Neural cell (in vitro differentiated cells): ENCODE results near the gene SLIT3. TPM values are rescaled to one million over a fixed set of nuclear protein-coding genes. Genes with fewer than 3 reads are reported as not detected.

ENCODE experiments used
- H2AFZ ChIP-seq: fragments of 200-600, 300-800 bp; sonication (generic), shearing (Covaris generic); 2 replicates; pipeline ENCODE4 v1.6.0; 2014; ENCODE audit warnings: low read depth, mild to moderate bottlenecking, antibody characterized with exemption, low read length, moderate library complexity
- H3F3A ChIP-seq: fragments of 200-600 bp; shearing (Covaris generic); 2 replicates; pipeline ENCODE4 v1.6.1; 2016; ENCODE audit warnings: mild to moderate bottlenecking, moderate library complexity, mixed read lengths, antibody characterized with exemption, low read length; ENCODE audit not compliant: insufficient read depth, poor library complexity, severe bottlenecking
- H3K27ac ChIP-seq: fragments of 200-600, 300-800 bp; sonication (generic), shearing (Covaris generic); 2 replicates; pipeline ENCODE4 v1.5.1; 2014; ENCODE audit warnings: mild to moderate bottlenecking, low read length, moderate library complexity
- H3K27me3 ChIP-seq: fragments of 300-800, 200-600 bp; sonication (generic), shearing (Covaris generic); 2 replicates; pipeline ENCODE4 v1.6.0; 2014; ENCODE audit warnings: mild to moderate bottlenecking, low read depth, low read length, moderate library complexity; ENCODE audit not compliant: insufficient read depth
- H3K36me3 ChIP-seq: fragments of 300-800, 200-600 bp; sonication (generic), shearing (Covaris generic); 2 replicates; pipeline ENCODE4 v1.5.1; 2014; ENCODE audit warnings: mild to moderate bottlenecking, antibody characterized with exemption, low read length, moderate library complexity; ENCODE audit not compliant: insufficient read depth
- H3K4me2 ChIP-seq: fragments of 300-800, 200-600 bp; sonication (generic), shearing (Covaris generic); 2 replicates; pipeline ENCODE4 v1.6.0; 2014; ENCODE audit warnings: mild to moderate bottlenecking, low read length
- H3K4me3 ChIP-seq: fragments of 300-800, 200-600 bp; sonication (generic), shearing (Covaris generic); 2 replicates; pipeline ENCODE4 v1.5.1; 2014; ENCODE audit warnings: mild to moderate bottlenecking, low read length, moderate library complexity
- H3K79me2 ChIP-seq: fragments of 200-600 bp; shearing (Covaris generic); replicated peaks from 2 replicates; pipeline ENCODE4 v1.6.0; 2014; ENCODE audit warnings: mild to moderate bottlenecking, low read length, moderate library complexity; ENCODE audit not compliant: insufficient read depth
- H3K9ac ChIP-seq: fragments of 300-800, 200-600 bp; sonication (generic), shearing (Covaris generic); 2 replicates; pipeline ENCODE4 v1.6.1; 2016; ENCODE audit warnings: mild to moderate bottlenecking, low read length, mixed read lengths
- H3K9me2 ChIP-seq: fragments of 200-600 bp; shearing (Covaris generic); 2 replicates; pipeline ENCODE4 v1.6.1; 2016; ENCODE audit warnings: mild to moderate bottlenecking, low read length, mixed read lengths; ENCODE audit not compliant: insufficient read depth
- H3K9me3 ChIP-seq: fragments of 200-600, 300-800 bp; sonication (generic), shearing (Covaris generic); 2 replicates; pipeline ENCODE4 v1.6.1; 2016; ENCODE audit warnings: mild to moderate bottlenecking, mixed run types, low read length, moderate library complexity, mixed read lengths
- H4K20me1 ChIP-seq: fragments of 200-600 bp; shearing (Covaris generic); 2 replicates; pipeline ENCODE4 v1.6.1; 2016; ENCODE audit warnings: mild to moderate bottlenecking, mixed run types; ENCODE audit not compliant: insufficient read depth
- EP300 ChIP-seq: fragments of 450-650 bp; conservative IDR thresholded peaks from 2 replicates; pipeline ENCODE4 v1.6.1; 2014; ENCODE audit warnings: antibody characterized with exemption, mild to moderate bottlenecking, moderate library complexity; ENCODE audit not compliant: poor library complexity, severe bottlenecking
- EZH2 ChIP-seq: fragments of 200-600, 300-800 bp; shearing (Covaris generic), sonication (generic); IDR thresholded peaks from 2 replicates; pipeline ENCODE4 v1.6.1; 2014; ENCODE audit warnings: antibody characterized with exemption, low read length, borderline replicate concordance, mild to moderate bottlenecking; ENCODE audit not compliant: insufficient read depth, poor library complexity, severe bottlenecking
- MXI1 ChIP-seq: fragments of 450-650 bp; conservative IDR thresholded peaks from 2 replicates; pipeline ENCODE4 v1.6.1; 2014; ENCODE audit warnings: antibody characterized with exemption, mild to moderate bottlenecking; ENCODE audit not compliant: poor library complexity, severe bottlenecking
- POLR2AphosphoS5 ChIP-seq: IDR thresholded peaks from 2 replicates; pipeline ENCODE4 v1.6.1; 2012
- RAD21 ChIP-seq: fragments of 450-650 bp; conservative IDR thresholded peaks from 2 replicates; pipeline ENCODE4 v1.6.1; 2014; ENCODE audit warnings: antibody characterized with exemption, mild to moderate bottlenecking, moderate library complexity
- SMC3 ChIP-seq: fragments of 450-650 bp; conservative IDR thresholded peaks from 2 replicates; pipeline ENCODE4 v1.6.1; 2014; ENCODE audit warnings: antibody characterized with exemption, mild to moderate bottlenecking, moderate library complexity; ENCODE audit not compliant: poor library complexity
- TAF1 ChIP-seq: IDR thresholded peaks from 2 replicates; pipeline ENCODE4 v1.6.1; 2012; ENCODE audit warnings: low read depth
- polyA plus RNA-seq: library from polyadenylated mRNA; depleted of rRNA; stranded (reverse); fragments of >200 nt; gene quantifications from 2 replicates; pipeline ENCODE4 v1.2.3, GENCODE V29; 2014
- TF ChIP-seq, protein P1 (sequence below): fragments of 450-650 bp; IDR thresholded peaks from 2 replicates; pipeline ENCODE4 v1.5.1; 2014; ENCODE audit warnings: antibody characterized with exemption, mild to moderate bottlenecking, moderate library complexity; ENCODE audit not compliant: poor library complexity, severe bottlenecking
- TF ChIP-seq, protein P2 (sequence below): IDR thresholded peaks from 2 replicates; pipeline ENCODE4 v1.6.1; 2012; ENCODE audit warnings: borderline replicate concordance

Gene SLIT3
- polyA plus RNA-seq, 1 donor from 2014 or later: 1.2 TPM

DNA sequence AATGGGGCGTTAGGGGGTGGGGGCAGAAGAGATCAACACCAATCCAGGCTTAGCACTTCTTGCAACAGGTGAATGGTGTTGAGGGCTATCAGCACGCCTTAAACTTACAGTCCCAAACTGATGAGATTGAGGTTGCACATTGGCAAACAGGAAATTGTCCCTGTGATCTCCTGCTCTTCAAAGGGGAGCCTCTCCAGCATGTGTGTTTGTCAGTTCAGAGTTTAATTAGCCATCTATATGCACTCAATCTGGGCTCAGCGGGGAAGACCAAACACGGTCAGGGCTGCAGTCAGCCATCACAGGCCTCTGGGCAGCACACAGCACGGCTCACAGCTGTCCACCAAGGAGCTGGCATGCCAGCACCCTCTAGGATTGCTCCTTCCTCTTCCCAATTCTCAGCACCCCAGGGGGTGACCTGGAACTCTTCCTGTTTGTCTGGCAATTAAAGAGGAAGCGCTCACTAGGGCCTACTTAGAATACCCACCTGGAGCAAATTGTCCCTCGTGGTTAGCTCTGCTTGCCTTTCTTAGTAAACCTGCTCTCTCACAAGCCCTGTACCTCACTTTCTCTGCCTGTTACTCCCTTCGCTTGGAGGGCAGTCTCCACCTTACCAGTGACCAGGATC is 217.4 kb downstream of the SLIT3 start:
- Histone ChIP-seq H3K9me3 (no peaks in the 10 kb centered on the region), H4K20me1 (no peaks in the 10 kb centered on the region), H3K9ac (no peak overlapping the region), H2AFZ (no peak overlapping the region), H3K36me3 (no peaks in the 10 kb centered on the region), H3K4me3 (no peak overlapping the region), H3F3A (no peaks in the 10 kb centered on the region), H3K27me3 (no peaks in the 10 kb centered on the region), H3K27ac (no peak overlapping the region), H3K4me2 (no peak overlapping the region), H3K79me2 (no peaks in the 10 kb centered on the region), H3K9me2 (no peaks in the 10 kb centered on the region)
- TF ChIP-seq SMC3: no peak

DNA sequence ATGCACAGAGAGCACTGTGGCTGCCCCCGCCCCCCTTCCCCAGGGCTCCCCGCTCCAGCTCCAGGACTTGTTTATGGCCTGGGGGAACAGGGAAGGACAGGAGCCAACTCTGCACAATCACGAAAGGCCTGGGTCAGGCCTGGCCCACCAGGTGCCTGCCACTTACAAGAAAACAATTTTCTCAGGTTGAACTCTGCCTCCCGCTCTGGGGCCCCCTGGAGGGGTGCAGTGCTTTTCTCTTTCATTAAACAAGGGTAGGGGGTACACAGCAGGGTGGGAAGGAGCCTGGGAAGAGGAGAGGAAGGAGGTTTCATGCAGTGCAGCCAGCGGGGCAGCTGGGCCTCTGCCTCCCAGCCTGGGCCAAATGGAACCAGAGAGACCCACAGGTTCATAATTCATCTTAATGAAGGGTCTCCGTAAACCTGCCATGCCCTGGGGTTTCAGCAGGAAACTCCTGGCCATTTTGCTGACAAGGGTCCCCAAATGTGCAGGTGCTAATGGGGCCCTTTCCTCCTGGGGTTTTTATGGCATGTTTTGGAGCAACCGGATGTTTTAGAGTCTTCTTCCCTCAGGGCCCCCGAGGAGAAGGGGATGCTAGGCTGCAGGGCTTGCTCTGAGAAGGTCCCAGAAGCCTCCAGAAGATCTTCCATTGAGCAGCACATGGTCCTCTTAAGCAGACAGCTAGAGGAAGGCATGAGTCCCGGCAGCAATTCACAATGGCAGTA is 219.8 kb downstream of the SLIT3 start:
- Histone ChIP-seq H3K4me3 (no peak overlapping the region), H3K9ac (no peak overlapping the region)

DNA sequence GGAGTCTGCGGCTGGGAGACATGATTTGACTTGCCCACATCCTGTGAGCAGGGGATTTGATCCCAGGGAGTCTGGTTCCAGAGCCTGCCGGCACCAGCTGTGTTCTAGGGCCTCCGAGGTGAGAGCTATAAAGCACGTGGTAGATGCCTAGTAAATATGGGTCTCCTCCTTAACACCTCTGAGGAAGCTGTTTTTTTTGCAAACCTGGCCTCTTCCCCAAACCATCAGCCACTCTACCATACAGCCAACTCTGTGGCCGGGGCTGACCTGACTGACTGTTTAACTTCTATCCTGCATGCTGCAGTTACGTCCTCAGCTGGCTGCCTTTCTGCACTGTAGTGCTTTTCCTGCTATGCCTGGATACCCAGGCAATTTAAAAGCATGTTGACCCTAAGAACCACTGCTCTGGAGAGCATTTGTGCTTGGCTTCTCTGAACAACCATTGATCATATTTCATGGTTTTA is 220.5 kb downstream of the SLIT3 start:
- no peaks in the 10 kb centered on the region for H3F3A ChIP-seq
- H3K27me3 ChIP-seq: no peaks in the 10 kb centered on the region
- H3K4me2 ChIP-seq: no peak overlapping the region
- no peak overlapping the region for H3K27ac ChIP-seq
- H4K20me1 ChIP-seq: no peaks in the 10 kb centered on the region
- no peaks in the 10 kb centered on the region for H3K9me3 ChIP-seq
- H2AFZ ChIP-seq: no peak overlapping the region
- H3K79me2 ChIP-seq: no peaks in the 10 kb centered on the region
- no peaks in the 10 kb centered on the region for H3K36me3 ChIP-seq
- H3K9me2 ChIP-seq: no peaks in the 10 kb centered on the region
- no peak overlapping the region for H3K4me3 ChIP-seq
- H3K9ac ChIP-seq: no peak overlapping the region
- TF ChIP-seq MXI1: no peak
- TF ChIP-seq RAD21: no peak
- no peak for TF ChIP-seq EP300
- TF ChIP-seq, protein P1, sequence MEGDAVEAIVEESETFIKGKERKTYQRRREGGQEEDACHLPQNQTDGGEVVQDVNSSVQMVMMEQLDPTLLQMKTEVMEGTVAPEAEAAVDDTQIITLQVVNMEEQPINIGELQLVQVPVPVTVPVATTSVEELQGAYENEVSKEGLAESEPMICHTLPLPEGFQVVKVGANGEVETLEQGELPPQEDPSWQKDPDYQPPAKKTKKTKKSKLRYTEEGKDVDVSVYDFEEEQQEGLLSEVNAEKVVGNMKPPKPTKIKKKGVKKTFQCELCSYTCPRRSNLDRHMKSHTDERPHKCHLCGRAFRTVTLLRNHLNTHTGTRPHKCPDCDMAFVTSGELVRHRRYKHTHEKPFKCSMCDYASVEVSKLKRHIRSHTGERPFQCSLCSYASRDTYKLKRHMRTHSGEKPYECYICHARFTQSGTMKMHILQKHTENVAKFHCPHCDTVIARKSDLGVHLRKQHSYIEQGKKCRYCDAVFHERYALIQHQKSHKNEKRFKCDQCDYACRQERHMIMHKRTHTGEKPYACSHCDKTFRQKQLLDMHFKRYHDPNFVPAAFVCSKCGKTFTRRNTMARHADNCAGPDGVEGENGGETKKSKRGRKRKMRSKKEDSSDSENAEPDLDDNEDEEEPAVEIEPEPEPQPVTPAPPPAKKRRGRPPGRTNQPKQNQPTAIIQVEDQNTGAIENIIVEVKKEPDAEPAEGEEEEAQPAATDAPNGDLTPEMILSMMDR: no peak
- TF ChIP-seq TAF1: no peak
- TF ChIP-seq POLR2AphosphoS5: no peak
- no peak for TF ChIP-seq EZH2
- no peak for TF ChIP-seq SMC3
- TF ChIP-seq, protein P2, sequence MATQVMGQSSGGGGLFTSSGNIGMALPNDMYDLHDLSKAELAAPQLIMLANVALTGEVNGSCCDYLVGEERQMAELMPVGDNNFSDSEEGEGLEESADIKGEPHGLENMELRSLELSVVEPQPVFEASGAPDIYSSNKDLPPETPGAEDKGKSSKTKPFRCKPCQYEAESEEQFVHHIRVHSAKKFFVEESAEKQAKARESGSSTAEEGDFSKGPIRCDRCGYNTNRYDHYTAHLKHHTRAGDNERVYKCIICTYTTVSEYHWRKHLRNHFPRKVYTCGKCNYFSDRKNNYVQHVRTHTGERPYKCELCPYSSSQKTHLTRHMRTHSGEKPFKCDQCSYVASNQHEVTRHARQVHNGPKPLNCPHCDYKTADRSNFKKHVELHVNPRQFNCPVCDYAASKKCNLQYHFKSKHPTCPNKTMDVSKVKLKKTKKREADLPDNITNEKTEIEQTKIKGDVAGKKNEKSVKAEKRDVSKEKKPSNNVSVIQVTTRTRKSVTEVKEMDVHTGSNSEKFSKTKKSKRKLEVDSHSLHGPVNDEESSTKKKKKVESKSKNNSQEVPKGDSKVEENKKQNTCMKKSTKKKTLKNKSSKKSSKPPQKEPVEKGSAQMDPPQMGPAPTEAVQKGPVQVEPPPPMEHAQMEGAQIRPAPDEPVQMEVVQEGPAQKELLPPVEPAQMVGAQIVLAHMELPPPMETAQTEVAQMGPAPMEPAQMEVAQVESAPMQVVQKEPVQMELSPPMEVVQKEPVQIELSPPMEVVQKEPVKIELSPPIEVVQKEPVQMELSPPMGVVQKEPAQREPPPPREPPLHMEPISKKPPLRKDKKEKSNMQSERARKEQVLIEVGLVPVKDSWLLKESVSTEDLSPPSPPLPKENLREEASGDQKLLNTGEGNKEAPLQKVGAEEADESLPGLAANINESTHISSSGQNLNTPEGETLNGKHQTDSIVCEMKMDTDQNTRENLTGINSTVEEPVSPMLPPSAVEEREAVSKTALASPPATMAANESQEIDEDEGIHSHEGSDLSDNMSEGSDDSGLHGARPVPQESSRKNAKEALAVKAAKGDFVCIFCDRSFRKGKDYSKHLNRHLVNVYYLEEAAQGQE: no peak

More for the DNA sequence above, 219.8 kb downstream of the SLIT3 start:
- no peak overlapping the region for H2AFZ ChIP-seq
- H4K20me1 ChIP-seq: no peaks in the 10 kb centered on the region
- no peaks in the 10 kb centered on the region for H3K9me2 ChIP-seq
- no peak overlapping the region for H3K27ac ChIP-seq
- TF ChIP-seq, protein P2: no peak
- TF ChIP-seq MXI1 (no peak), EP300 (no peak), TAF1 (no peak), RAD21 (no peak)
- H3K4me2 ChIP-seq: no peak overlapping the region
- no peaks in the 10 kb centered on the region for H3K79me2 ChIP-seq
- H3K9me3 ChIP-seq: no peaks in the 10 kb centered on the region
- H3K36me3 ChIP-seq: no peaks in the 10 kb centered on the region
- no peaks in the 10 kb centered on the region for H3K27me3 ChIP-seq
- H3F3A ChIP-seq: no peaks in the 10 kb centered on the region
